Inflammatory macrophage treated with lipopolysaccharide for 4 hours (primary cell): Measurements from ENCODE around the gene PPARGC1A.

Experiments
- DNase-seq: peaks from one replicate; pipeline ENCODE4 v3.0.0-alpha.2; 2020

Gene PPARGC1A

GRCh38 chr4:23837371-23837770 lies 52.5 kb downstream of the PPARGC1A start:
- DNase-seq: no peak

GRCh38 chr4:23835774-23836478 lies 53.9 kb downstream of the PPARGC1A start:
- no peak for DNase-seq

- DNase-seq: no peak
These were observed 61.1 kb downstream of the PPARGC1A start for GRCh38 chr4:23828779-23829178.

- DNase-seq: no peak
These were observed 61.7 kb downstream of the PPARGC1A start for GRCh38 chr4:23828020-23828715.

DNA sequence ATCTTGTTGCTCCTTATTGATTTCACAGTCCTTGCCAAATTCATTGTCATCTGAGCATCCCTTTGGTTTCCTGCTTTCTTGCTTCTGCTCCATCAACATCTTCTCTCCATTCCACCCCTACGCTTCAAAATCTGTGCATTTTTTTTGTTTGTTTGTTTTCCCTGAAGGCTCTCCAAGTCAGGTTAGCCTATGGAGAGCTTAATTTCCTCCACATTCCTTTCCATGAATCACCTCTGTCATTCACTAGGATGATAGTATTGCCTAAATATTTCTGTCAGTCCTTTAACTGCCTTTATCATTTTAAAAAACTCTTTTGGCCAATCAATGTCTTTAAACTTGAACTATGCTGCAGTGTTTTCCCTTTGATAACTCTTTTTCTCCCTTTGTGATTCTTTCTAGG lies 67.7 kb downstream of the PPARGC1A start:
- DNase-seq: no peak

- DNase-seq: no peak
These were observed 70.8 kb downstream of the PPARGC1A start for GRCh38 chr4:23819041-23819511.

GRCh38 chr4:23818097-23818885 lies 71.6 kb downstream of the PPARGC1A start:
- DNase-seq: no peak

DNA sequence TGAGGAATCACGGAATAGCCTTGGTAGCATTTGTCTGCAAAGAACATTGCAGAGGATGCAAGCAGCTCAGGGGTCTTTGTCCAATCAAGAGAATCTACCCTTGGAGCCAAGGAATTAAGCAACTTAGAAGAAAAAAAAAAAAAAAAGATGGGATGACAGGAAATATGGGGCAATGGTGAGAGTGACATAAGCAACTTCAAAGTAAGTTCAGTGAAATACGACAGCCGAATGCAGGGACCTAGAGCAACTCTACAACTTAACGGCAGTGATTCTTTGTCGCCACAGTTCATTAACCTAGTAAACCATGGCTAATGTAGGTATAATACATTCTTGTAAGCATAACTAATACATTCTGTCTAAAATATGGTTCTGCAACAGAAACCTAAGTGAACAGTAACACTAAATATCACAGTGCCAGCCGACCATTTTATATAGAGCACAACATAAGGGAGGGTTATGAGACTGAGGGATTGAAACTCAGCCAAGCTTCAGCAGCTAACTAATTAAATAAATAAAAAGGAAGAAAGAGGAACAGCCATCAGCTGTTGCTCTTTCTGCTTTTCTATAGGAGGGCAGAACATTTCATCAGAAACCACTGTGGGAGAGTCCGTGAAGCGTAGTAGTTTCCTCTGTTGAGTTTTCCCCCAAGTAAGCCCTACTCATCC lies 74.7 kb downstream of the PPARGC1A start:
- DNase-seq: no peak

DNA sequence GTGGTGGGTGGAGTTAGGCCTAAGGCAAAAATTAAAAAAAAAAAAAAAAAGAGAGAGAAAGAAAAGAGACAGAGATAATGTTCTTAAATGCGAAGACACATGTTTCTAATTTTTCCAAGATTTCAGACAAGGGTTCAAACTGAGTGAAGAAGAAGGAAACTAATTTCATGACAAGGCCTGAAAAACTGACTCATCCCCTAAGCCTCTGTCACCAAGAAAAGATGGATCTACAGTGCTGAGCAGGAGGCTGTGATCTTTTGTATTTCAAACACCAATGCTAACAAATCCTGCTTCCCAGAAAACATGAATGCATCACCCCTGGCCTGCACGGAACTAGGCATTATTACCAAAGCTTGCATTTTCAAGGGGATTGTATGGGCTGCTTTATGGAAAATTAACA lies 75.3 kb downstream of the PPARGC1A start:
- DNase-seq: no peak

DNA sequence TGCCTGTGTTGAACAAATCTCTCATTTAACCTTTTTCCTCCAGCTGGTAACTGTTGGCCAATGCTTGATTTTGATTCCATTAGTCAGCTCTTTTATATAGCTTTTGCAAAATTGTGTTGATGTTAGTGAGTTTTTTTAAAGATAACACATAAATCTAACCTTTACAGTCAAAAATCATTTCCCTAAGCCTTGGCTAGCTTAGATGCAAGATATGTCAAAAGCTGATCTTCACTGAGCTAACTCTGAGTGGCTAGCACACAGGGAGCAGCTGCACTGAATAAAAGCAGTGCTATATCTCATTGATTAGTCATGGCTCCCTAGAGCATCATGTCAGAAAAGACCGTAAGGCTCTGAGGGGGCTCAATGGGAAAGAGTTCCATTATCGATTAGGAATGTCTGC lies 78.7 kb downstream of the PPARGC1A start:
- no peak for DNase-seq

GRCh38 chr4:23805450-23805851 lies 84.4 kb downstream of the PPARGC1A start:
- no peak for DNase-seq

- DNase-seq: no peak
These were observed 100.1 kb downstream of the PPARGC1A start for GRCh38 chr4:23789762-23790161.

DNA sequence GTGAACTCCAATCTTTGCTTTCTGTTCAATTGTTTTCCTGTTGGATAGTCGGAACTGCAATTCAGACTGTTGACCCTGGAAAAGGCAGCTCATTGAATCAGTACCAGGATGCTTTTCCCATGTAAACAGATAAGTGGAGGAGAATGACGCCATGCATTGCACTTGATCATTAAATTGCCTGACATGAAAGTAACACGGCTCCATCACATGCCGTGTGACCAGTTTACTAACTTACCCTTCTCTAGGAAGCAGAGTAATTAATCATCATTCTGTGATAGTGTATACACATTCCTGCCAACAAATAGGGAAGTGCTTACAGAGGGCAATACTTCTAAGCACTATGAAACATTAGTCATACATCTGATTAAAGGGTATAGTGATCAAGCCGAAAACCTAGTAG lies 101.4 kb downstream of the PPARGC1A start:
- no peak for DNase-seq

- DNase-seq: no peak
These were observed 101.8 kb downstream of the PPARGC1A start for GRCh38 chr4:23788027-23788426.

DNA sequence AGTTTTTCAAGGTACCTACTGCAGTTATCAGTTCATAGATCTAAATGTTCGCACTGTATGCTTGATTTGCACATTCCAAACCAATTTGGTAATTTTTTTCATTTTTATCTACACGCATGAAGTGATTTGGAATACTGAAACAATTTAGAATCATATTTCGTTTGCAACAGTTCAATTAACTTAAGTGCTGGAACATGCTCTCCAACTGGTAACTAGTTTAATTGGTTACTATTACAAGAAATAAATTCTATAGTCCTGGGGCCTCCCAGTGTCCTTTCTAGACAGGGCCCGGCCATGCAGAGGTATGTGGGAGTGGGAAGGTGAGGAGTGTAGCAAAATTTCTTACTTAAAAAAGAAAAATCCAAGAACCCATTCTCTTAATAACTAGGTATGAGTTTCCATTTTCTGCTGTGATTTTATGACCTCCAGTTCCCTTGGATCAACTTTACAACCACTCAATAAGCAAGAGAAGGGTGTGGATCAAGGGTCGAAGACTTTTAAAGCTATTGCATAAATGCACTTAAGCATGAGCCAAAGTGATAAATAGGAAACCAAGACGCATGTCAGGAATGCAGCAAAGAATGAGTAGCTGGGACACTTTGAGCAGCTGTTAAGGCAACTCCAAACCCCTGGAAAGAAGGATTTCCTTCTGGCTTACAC lies 106.9 kb downstream of the PPARGC1A start:
- DNase-seq: no peak

- no peak for DNase-seq
These were observed 110.0 kb downstream of the PPARGC1A start for GRCh38 chr4:23779839-23780238.

- no peak for DNase-seq
These were observed 110.4 kb downstream of the PPARGC1A start for GRCh38 chr4:23779422-23779821.

DNA sequence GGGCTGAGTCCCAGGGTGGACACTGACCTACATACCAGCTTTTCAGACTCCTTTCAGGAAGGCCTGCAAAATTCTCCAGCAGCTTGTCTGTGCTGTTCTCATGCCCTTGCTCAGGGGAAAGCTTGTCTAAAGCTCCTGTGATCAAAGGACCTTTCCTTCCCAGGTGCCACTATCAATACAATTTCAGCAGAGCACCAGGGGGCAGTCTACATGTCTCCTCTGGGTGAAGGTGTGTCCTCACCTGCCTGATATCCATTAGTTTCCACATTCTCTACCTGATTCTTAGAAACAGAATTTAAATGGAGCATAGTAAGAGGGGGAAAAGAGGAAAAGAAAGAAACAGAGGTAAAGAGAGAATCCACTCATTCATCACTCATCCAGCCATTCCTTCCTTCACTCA lies 114.2 kb downstream of the PPARGC1A start:
- no peak for DNase-seq

GRCh38 chr4:23774909-23775308 lies 114.9 kb downstream of the PPARGC1A start:
- no peak for DNase-seq

DNA sequence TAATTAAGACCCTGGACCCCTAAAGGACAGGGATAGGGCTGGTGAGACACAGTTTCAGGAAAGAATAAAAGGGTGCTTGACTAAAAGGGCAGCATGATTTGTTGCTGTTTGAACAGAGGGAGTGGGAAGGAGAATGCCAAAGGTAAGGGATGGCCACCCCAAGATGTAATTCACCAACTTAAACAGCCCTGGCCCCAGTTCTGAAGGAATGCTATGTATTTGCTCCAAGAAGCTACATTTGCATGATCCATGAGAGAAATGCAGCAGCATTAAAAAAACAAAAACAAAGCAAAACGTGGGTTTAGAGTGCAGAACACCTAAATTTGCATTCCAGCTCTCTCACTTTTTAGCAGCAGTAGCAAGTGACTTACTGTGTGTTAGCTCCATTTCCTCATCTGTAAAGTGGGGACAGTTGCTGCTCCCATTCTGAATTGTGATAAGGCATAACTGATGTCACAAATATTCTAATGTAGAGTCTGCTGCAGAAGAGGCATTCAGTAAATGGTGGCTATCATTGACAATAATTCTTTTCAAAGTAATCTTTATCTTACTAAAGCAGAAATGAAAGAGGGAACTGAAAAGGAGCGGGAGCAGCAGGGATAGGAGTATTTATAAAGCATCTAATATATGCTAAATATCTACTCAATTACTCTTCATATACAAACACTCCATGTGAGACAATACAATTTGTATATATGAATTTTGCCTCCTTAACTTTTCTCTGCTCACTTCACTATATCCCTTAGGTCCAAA lies 115.8 kb downstream of the PPARGC1A start:
- no peak for DNase-seq

DNA sequence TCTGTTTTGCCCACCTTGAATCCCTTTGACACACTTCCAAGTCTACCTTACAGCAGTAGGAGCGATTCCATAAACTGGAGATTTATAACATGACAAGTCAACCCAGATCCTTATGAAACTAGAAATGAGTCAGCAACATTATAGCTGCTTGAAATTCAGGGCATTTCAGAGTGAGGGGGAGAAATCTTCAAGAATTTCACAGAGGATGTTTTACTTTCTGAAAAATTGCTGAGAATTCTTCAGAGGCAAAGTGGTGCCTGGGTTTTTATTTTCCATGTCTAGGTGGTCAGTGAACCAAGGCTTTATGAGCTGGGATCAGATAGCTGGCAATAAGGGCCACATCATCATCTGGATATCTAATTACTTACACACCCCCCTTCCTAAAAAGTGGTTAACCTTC lies 119.8 kb downstream of the PPARGC1A start:
- DNase-seq: no peak

GRCh38 chr4:23769406-23769805 lies 120.4 kb downstream of the PPARGC1A start:
- DNase-seq: no peak
